SW 1271 (cell line): ENCODE measurements around the gene SLC25A29.
"Not testable (repeated sequence)": the region's sequence is repeated elsewhere in the genome, so short reads cannot be mapped to it uniquely, and the experiment has no call there.

ENCODE experiments used
- DNase-seq, 2 experiments: peaks; one replicate each; lab custom pipeline; 2025; lab: John Stamatoyannopoulos, UW

SLC25A29 gene

DNA sequence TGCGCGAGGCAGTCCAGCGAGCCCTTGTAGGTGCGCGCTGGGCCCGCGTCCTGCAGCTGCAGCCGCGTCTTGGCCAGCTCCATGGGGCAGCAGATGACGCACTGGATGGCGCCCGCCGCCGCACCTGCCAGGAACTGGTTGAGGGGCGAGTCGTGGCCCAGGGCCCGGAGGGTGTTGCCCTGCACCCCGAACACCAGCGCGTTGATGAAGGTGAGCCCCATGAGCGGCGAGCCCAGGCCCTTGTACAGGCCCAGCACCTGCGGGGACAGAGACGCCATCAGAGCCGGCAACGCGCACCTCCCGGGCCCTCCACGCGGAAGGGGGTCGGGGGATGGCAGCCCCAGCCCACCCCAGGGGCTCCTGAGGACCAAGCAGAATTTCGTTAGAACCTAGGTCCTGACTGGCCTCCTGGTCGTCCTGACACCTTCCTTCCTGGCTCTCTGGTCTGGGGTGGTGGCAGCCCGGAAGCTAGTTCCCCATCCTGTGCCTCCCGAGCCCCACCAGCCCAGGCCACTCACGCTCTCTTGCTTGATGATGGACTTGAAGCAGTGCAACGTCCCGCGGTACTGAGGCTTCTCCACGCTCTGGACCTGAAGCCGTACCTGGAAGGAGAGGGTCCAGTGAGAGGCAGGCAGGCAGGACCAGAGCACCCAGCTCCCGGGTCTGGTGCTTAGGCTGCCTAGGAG lies 13.3 kb downstream of the SLC25A29 start:
- no peak for DNase-seq

DNA sequence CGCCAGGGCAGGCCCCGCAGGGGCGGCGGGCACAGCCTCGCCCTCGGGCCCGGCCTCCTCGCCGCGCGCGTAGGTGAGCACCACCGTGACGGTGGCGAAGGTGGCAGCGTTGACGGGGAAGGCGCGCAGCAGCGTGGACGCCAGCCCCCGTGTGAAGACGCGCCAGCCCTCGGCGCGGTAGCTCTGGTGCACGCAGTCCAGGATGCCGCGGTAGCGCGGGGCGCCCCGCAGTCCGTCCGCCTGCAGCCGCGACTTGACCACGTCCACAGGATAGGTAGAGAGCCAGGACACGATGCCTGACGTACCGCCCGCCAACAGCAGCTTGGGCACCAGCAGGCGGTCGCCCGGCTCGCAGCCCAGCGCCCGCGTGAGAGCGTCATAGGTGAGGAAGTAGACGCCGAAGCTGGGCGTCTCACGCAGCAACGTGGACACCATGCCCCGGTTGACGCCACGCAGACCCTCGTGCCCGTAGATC lies 13.9 kb downstream of the SLC25A29 start:
- DNase-seq = no peak

DNA sequence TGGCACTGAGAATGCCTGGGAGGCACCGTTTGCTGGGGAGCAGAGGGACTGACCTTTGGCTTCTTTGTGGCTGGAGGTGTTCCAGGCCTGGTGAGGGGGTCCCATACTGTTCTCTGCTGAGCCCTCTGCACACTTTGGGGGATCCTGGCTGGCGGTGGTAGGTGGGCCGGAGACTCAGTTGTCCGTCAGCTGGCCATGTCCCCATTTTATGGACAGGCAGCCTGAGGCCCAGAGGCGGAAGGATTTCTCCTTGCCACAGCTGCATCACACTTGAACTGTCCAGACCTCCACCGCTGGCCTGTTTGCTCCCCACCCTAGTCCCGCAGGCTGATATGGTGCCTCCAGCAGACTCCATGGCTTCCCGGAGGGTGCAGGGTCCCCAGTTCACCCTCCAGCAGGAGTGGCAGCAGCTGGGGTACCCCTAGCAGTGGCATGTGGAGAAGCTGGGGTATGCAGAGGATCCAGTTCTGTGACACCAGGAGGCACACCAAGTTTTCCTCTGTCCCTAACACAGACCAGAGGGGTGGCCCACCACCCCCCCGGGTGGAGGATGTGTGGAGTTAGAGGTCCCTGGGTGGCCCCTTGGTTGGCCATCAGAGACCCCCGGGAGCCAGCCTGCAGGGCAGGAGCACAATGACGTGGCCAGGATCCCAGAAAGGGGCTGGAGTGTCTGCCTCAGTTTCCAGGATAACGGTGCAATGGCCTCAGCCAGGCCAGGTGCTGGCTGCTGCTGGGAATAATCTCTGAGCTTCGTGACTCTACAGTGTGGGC lies 14.8 kb downstream of the SLC25A29 start:
- DNase-seq = no peak

DNA sequence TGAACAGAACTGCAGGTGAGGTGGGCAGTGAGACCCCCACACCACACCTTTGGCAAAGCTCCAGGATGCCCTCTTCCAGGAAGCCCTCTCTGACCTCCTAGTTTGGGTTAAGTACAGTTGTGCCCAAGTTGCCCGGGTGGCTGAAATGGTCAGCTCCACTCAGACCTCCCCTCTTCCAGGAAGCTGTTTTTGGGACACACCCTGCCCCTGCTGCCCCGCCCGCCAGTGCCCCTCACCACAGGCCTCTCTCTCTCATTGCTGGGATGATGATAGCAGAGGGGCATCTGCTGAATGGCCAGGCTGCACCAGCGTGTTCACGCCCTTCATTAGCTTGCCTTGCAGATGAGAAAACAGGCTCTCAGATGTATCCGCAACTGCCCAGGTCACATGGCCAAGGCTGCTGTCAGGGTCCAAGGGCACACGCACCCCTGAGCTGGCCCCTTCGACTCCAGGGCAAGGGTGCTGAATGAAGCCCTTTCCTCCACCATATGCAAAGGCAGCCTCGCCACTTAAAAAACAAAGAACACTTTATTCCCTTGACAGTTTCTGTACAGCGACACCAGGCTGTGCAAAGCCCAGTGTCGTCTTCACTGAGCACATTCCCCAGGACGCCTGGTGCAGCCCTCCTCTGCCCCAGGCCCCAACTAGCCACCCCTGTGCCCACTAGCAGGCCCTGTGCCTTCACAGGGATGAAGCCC lies 15.5 kb downstream of the SLC25A29 start:
- no peak for DNase-seq

DNA sequence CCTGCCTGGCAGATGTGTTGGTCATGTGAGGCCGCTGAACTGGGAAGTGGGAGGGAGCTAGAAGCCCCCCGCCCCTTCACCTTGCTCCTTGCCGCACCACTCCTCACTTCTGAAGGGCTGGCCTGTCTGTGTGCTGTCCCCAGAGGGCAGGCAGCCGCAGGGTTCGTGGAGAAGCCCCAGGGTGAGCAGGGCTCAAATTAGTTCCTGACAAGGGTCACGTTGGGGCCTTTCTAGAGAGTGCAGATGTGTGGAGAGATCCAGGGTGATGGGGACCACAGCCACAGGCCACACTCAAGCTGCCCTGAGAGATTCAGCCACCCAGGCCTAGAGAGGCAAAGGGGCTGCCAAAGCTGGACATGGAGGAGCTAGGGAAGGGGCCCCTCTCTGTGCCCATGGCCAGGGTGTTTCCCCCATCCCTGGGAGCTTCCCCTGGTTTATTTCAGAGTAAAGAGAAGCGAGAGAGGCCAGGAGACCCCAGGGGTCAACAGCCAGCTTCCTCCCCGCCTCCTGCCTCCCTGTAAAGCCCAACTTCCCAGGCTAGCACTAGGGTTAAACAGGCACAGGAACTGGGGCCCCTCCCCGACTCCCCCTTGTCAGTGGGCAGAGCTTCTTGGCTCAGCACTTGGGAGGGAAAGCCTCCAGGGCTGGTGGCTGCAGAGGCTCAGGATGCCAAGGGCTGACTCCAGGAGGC lies 16.2 kb downstream of the SLC25A29 start:
- no peak for DNase-seq

DNA sequence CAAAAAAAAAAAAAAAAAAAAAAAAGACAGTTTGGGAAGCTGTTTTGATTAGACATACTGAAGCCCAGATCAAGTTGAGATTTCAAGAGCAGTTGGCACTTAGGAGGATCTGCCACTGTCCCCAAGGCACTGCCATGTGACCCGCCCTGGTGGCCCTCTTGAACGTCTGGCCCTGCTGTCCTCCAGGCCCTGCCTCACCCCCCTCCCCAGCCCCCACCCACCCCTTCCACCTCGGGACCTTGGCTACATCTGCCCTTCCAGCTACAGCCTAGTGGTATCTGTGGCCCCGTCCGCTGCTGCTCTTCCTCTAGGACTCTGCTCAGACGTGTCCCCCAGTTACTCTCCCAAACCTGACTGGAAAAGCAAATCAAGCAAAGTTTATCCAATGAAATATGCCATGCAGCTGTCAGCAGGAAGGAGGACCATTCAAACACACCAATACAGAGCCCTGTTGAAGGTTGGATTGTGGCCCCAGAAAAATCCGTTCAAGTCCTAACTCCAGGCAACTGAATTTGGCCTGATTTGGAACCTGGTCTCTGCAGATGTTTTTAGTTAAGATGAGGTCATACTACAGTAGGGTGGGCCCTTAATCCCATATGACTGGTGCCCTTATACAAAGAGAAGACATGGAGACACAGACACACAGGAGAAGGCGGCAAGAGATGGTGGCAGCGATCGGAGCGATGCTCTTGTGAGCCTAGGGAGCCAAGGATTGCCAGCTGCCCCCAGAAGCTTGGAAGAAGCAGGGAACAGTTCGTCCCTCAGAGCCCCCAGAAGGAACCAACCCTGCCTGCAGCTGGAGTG lies 17.7 kb downstream of the SLC25A29 start:
- DNase-seq = no peak

DNA sequence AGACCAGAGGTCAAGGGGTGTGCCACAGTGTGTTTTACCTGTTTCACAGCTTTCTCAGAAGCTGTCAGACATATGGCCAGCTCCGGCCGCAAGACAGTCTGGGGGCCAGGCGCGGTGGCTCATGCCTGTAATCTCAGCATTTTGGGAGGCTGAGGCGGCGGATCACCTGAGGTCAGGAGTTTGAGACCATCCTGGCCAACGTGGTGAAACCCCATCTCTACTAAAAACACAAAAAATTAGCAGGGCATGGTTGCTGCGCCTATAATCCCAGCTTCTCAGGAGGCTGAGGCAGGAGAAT lies 18.3 kb downstream of the SLC25A29 start:
- DNase-seq = not testable (repeated sequence)

DNA sequence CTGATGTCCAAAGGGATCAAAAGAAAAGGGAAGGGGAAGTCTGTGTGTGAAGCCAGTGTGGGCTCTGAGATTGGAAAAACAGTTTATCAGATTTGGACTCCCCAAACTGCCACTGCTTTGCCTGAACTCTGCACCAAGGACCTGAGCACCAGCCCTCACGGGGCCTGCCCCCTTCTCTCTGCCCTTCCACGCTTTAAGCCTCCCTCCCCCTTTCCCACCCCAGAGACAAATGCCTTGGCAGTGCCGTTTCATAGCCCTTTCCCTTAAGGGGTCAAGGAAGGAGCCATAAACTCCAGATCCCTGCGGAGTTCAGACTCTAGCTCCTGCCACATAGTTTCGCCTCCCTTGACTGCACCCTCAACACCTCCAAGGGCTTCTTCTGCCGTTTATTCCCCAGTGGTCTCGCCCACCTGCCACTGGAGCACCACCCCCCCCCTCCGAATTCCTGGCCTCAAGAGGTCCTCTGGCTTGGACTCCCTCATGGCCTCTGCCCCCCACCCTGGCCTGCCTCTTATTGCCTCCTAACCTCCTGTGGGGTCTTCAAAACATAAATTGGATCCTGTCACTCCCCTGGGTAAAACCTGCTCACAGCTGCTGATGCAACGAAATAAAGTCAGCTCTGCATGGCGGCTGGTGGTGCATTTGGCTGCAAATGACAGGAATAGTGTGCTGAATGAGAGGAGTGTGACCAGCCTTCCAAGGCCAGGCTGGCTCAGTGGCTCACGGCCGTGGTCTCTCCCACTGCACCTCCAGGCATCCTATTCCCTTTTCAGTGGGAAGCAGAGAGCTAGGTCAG lies 18.8 kb downstream of the SLC25A29 start:
- no peak for DNase-seq

DNA sequence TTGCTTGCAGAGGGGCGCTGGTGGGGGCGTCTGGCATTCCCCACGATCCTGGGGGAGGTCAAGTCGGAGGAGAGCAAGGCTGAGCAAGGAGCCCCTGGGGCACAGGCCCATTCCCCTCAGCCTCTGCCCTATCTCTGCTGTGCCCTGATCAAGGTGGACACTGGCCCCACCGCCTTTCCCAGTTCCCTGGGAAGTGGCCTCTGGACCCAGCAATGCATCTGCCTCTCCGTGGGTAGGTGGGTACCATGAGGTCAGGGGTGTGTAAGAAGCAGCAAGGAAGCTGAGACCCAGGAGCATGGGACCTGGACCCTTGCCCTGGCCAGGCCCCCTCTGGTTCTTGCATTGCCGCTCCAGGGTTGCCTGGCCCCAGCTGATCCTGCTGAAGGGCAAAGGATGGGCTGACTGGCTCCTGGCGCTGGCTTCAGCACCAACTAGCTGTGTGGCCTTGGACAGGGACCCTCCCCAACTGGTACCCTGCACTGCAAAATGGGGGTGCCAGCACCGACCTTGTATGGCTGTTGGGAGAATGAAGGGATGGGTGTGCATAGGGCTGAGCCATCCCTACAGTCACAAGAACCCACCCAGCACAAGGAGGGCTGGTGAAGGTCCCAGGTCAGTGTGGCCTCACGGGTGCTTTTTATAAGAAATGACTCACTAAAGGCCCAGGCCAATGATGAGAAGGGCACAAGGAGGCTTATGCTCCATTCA lies 19.6 kb downstream of the SLC25A29 start:
- no peak for DNase-seq

DNA sequence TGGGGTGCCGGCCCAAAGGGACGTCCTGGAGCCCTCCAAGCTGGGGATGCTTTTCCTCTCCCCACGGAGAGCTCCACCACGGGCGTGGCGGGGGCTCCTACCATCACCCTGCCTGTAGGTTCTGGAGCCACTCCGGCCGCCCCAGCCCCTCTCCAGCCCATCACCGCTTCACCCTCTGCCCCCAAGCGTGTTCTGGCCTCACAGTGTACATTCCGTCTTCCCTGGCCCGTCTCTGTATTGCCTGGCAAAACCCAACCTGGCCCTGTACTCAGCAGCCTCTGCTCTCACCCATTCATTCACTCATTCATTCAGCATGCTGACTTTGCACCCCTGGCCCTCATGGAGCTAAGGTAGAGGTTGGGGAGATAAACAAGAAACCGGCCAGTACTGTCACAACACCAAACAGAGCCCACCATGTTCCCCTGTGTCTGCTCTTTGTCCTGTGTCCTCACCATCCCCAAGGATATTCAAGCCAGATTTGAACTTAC lies 20.3 kb downstream of the SLC25A29 start:
- no peak for DNase-seq

DNA sequence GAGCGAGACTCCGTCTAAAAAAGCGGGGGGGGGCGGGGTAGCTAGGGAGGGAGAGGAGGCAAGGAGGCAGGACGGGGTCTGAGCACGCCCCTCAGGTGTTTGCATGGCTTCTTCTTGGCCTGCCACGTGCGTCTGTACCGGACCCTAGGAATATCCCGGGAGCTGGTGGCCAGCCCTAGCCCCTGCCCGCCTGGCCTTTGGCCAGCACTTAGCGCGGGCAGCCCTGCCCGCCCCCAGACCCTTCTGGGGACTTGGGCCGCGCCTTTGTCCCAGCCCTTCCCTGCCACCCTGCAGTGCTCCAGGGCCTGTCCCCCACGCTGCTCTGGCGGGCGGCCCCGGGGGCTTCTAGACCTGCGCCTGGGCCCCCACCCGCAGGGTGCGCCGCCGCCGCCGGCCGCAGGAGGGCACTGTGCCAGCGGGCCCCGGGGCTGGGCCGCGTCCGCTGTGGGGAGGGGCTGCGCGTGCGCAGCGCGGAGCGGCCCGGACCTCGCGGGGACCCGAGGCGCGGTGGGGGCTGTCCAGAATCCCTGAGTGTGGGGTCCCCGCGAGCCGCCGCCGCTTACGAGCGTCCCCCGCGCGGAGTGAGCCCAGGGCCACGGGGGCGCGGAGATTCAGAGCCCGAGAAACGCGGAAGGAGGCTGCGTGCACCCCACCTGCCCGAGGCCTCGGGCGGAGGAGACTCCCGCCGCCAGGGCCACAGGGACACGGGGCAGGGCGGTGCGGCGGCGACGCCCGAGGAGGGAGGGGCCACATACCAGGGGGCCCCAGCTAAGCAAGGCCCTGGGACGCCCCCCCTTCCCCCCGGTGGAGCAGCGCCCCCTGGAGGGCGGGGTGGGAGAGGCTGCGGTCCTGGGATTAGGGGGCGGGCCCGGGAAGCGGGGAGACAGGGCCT lies 21.0 kb downstream of the SLC25A29 start:
- peak in 1 of 2 experiments; percentile 35 for DNase-seq

DNA sequence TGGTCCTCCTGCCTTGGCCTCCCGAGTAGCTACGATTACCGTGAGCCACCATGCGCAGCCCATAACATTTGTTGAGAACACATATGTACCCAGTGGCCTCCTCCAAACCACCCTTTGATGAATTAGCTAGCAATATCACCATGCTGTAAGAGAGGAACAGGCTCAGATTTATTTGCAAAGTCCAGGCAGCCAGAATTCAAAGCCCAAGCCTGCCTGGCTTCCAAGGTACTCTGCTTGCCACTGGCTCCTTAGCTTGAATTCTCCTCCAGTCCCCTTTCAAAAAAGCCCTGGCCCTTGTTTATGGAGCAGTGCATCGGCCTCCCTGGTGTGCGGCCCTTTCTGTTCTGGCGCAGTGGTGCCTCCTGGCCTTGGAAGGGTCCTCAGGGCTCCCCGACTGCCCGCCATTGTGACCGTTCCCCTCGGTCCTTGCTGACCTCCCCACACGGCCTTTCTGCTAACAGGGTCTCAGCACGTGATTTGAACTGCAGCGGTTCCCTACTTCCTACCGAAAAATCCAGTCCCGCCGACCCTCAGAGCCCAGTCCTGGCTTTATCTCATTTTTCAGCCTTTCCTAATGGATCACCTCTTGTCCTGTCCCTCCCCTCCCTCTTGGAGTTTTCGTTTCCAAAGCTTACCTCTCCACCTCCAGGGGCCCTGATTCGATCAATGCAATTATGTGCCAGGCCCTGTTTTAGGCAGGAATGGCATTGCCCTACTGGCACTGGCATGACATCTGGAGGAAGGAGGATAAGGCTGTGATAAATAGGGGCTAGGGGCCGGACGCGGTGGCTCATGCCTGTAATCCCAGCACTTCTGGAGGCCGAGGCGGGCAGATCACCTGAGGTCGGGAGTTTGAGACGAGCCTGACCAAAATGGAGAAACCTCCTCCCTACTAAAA lies 22.0 kb downstream of the SLC25A29 start:
- no peak for DNase-seq

DNA sequence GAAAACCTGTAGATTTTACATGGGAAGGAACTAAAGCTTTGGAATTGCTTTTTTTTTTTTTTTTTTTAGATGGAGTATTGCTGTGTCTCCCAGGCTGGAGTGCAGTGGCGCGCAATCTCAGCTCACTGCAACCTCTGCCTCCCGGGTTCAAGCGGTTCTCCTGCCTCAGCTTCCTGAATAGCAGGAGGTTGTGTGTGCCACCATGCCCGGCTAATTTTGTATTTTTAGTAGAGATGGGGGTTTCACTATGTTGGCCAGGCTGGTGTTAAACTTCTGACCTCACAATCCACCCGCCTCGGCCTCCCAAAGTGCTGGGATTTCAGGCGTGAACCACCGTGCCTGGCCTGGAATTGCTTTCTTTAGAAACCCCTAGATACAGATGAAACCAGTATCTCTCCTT lies 22.8 kb downstream of the SLC25A29 start:
- DNase-seq = not testable (repeated sequence)

DNA sequence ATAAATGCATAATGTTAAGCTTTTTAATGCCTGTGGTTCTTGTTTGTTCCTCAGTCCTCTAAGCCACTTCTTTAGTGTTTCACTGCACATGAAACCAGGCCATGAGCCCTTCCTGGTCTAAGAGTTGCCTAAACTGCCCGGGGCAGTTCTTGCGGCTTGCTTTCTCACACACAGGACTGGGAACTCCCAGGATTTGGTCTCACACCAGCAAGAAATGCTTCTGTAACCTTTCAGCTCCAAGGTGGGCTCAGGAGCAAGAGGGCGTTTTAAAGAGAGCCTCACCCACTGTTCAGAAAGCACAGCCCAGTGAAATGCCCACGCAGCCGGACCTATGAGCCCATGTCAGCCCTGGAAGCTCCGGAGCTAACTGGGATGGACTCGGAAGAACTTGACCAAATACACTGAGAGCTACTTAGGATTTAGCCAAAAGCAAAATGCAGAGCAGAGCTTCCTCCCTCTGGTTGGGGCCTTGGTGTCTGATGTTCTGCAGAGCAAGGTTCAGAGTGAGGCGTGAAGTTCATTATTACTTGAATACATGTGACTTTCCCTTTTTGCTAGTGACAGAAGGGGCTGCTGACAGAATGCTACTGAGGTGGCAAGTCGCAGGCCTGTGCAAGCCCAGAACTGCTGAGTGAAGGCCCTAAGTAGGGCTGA lies 23.4 kb downstream of the SLC25A29 start:
- no peak for DNase-seq

DNA sequence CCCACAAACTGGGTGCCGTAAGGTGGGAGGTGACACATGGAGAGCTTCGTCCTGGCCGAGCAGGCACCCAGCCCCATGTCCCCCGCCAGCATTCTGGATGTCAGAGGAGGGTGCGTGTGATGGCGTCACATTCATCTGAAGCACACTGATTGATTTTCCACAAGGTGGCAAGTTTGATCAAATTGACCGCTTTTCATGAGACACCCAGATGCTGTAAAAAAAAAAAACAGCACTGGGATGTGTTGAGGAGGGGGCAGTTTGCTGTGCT lies 24.2 kb downstream of the SLC25A29 start:
- no peak for DNase-seq

DNA sequence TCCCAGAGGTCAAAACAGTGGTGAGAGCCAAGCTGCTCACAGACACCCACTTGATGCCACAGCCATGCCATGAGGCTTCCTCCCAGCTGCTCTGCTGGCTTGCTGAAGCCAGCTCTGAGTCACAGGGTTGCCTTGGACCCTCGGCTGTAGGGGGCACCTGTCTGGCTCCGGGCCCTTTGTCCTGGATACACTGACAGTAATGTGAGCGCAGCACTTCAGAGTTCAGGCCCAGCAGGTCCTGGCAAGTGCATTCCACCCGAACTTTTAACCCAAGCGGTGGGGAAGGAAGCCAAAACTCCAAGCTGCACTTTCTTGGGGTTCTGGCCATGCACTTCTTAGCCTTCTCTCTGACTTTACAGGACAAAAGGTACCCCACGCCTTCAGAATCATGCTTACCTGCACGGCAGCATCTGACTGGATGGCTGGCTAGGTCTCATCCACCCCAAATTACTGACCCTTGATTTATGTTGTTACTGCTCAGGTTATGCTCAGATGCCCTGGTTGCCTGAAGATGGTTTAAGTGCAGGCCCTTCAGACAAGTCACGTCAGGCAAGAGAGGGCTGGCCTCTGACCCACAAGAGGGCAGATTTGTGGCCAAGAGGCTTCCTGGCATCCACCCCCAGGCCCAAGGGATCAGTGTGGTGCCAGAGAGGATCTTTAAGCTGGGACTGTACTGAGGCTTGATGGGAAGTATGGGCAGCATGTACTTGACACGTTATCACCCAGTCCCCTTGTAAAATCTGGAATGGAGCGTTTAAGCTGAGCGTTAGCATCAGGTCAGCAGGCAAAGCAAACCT lies 24.8 kb downstream of the SLC25A29 start:
- DNase-seq = no peak

DNA sequence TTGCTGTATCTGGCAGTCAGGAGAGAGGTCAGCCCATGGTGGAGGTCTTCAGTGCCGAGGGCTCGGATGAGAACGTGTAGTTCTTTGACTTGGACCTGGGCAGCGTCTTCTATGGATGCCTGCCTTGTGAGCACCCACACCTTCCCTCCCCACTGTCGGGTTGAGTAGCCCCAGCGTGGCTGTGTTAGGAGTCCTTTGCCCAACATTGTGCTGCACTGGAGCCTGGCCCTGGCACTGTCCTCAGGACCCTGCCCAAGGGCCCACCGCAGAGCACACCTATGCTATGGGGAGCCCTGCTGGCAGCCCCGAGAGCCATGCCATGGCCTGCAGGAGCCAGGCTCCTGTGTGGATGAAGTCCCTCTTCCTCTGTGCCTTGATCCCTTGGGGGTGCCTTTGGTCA lies 26.7 kb downstream of the SLC25A29 start:
- no peak for DNase-seq
